OCI-LY1 (cell line): ENCODE data around the gene DCDC1.

ENCODE experiments used
- EZH2 ChIP-seq: fragments of 200-600 bp; sonication (generic), shearing (Covaris generic); IDR thresholded peaks from 2 replicates; pipeline ENCODE4 v1.8.0; 2017; ENCODE audit warnings: borderline replicate concordance, mixed run types, mild to moderate bottlenecking, antibody characterized with exemption, low read length, moderate library complexity, mixed read lengths
- TF ChIP-seq, protein P1 (sequence below): fragments of 200-600 bp; sonication (generic), shearing (Covaris generic); IDR thresholded peaks from 2 replicates; pipeline ENCODE4 v1.5.1; 2017; ENCODE audit warnings: mild to moderate bottlenecking, antibody characterized with exemption, low read length, moderate library complexity, mixed read lengths

DNA sequence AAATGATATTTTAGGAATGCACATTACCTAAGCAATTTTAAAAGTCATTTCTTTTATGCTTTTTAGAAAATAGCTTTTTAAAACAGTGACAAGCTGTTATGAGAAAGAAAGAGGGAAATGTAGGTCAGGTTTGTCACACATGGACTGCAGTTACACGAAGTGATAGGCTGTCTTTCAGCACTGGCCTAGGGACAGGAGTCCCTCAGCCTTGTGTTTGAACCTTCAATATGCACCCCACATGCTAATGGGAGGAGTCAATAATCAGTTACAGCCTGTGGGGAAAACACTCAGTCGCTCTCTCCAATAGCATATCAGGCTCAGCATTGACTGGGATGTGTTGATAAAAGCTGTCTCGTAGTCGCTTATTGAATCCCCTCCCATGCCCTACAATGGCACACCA is 45.9 kb upstream of the DCDC1 start:
- TF ChIP-seq, protein P1, sequence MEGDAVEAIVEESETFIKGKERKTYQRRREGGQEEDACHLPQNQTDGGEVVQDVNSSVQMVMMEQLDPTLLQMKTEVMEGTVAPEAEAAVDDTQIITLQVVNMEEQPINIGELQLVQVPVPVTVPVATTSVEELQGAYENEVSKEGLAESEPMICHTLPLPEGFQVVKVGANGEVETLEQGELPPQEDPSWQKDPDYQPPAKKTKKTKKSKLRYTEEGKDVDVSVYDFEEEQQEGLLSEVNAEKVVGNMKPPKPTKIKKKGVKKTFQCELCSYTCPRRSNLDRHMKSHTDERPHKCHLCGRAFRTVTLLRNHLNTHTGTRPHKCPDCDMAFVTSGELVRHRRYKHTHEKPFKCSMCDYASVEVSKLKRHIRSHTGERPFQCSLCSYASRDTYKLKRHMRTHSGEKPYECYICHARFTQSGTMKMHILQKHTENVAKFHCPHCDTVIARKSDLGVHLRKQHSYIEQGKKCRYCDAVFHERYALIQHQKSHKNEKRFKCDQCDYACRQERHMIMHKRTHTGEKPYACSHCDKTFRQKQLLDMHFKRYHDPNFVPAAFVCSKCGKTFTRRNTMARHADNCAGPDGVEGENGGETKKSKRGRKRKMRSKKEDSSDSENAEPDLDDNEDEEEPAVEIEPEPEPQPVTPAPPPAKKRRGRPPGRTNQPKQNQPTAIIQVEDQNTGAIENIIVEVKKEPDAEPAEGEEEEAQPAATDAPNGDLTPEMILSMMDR = no peak
- TF ChIP-seq EZH2 = no peak
